OCI-LY3 (cell line): ENCODE data around the gene KCMF1.

Experiments
- EZH2phosphoT487 ChIP-seq: fragments of 200-600 bp; shearing (Covaris generic); IDR thresholded peaks from 2 replicates; pipeline ENCODE4 v1.6.1; 2018; ENCODE audit warnings: antibody characterized with exemption, mixed run types, low read depth
- TF ChIP-seq, protein P1 (sequence below): fragments of 200-600, 300-600 bp; sonication (generic); IDR thresholded peaks from 2 replicates; pipeline ENCODE4 v1.5.1; 2014; ENCODE audit warnings: antibody characterized with exemption, low read length, low read depth

DNA sequence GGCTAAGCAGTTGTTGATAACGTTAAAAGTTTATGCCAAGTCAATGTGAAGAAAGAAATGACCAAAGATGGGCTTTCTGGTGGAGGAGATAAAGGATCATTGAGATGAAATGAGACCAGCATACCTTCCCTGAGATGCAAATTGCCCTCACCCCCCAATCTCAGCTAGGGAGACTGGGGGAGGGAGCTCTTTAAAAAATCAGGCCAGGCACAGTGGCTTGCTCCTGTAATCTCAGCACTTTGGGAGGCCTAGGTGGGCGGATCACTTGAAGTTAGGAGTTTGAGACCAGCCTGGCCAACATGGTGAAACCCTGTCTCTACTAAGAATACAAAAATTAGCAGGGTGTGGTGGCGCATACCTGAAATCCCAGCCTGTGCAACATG, 30.9 kb upstream of the KCMF1 start:
- TF ChIP-seq, protein P1, sequence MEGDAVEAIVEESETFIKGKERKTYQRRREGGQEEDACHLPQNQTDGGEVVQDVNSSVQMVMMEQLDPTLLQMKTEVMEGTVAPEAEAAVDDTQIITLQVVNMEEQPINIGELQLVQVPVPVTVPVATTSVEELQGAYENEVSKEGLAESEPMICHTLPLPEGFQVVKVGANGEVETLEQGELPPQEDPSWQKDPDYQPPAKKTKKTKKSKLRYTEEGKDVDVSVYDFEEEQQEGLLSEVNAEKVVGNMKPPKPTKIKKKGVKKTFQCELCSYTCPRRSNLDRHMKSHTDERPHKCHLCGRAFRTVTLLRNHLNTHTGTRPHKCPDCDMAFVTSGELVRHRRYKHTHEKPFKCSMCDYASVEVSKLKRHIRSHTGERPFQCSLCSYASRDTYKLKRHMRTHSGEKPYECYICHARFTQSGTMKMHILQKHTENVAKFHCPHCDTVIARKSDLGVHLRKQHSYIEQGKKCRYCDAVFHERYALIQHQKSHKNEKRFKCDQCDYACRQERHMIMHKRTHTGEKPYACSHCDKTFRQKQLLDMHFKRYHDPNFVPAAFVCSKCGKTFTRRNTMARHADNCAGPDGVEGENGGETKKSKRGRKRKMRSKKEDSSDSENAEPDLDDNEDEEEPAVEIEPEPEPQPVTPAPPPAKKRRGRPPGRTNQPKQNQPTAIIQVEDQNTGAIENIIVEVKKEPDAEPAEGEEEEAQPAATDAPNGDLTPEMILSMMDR, result no peak
- no peak for TF ChIP-seq EZH2phosphoT487
